ENCODE measurements around the gene ERN2.

GRCh38 chr16:23673971-23674614 is 38.9 kb downstream of the ERN2 start:
- TF ChIP-seq CTCF (IDR thresholded peaks at IDR 0.05; ENCODE audit: low read depth, low read length, poor library complexity, severe bottlenecking) (no peak), EZH2phosphoT487 (IDR thresholded peaks at IDR 0.05; ENCODE audit: borderline replicate concordance, low read length) (no peak)
